HepG2 (cell line): ENCODE results near the gene IGSF11. TPM values are rescaled to one million over a fixed set of nuclear protein-coding genes. Genes with fewer than 3 reads are reported as not detected.

ENCODE experiments used
- ATAC-seq: fragments of 200-7000 bp; cut with Tn5 transposase; 3 replicates; pipeline ENCODE4 v1.9.1; 2020; ENCODE audit warnings: mild to moderate bottlenecking, moderate library complexity
- BruUV-seq: library from RNA; stranded (reverse); fragments of 400-500 nt; replicated peaks from 2 replicates; lab custom pipeline; 2021; lab: Mats Ljungman, UMichigan
- CTCF ChIA-PET: fragments of 300-600 bp; formaldehyde crosslinking; extraction: SDS; loops from one replicate; lab custom pipeline; 2021; ENCODE audit warnings: low total read pairs, inconsistent platforms, low intra/inter-chr PET ratio; lab: Yijun Ruan, JAX
- POLR2A ChIA-PET: fragments of 350-600 bp; sonication (Branson Sonifier 250); formaldehyde crosslinking; loops from one replicate; lab custom pipeline; 2020; ENCODE audit warnings: antibody characterized with exemption, inconsistent platforms; lab: Yijun Ruan, JAX
- DNase-seq: peaks from one replicate; pipeline ENCODE4 v3.0.0-alpha.2; 2015; ENCODE audit warnings: low spot score
- FAIRE-seq: peaks from 3 replicates; lab custom pipeline; 2011; peaks lifted over from hg19 to GRCh38; lab: Jason Lieb, UNC
- H2AFZ ChIP-seq: one replicate; pipeline ENCODE4 v1.6.1; 2011; ENCODE audit warnings: low read length, inconsistent platforms
- H3K27ac ChIP-seq: fragments of 300-600 bp; 3 replicates; pipeline ENCODE4 v1.8.0; 2011; ENCODE audit warnings: mixed run types, mild to moderate bottlenecking, mixed read lengths, low read length, inconsistent platforms; ENCODE audit not compliant: insufficient read depth; ENCODE audit errors: extremely low read length
- H3K27me3 ChIP-seq, 2 experiments: fragments of 200-600 bp in 1 of 2; 2 replicates in 1 of 2; 3 replicates in 1 of 2; pipeline versions ENCODE4 v1.6.0 to v1.8.0; 2011; ENCODE audit warnings: low read length in 2 of 2, mild to moderate bottlenecking in 2 of 2, moderate library complexity in 2 of 2, inconsistent platforms in 1 of 2; ENCODE audit not compliant: insufficient read depth in 2 of 2, control insufficient read depth in 1 of 2
- H3K36me3 ChIP-seq, 2 experiments: fragments of 200-600 bp in 1 of 2; replicated peaks in 1 of 2; 2 replicates in 1 of 2; 3 replicates in 1 of 2; pipeline versions ENCODE4 v1.5.1 to v1.8.0; 2011; ENCODE audit warnings: low read length in 2 of 2, inconsistent platforms in 1 of 2; ENCODE audit not compliant: insufficient read depth in 2 of 2, control insufficient read depth in 1 of 2
- H3K4me1 ChIP-seq: 2 replicates; pipeline ENCODE4 v1.5.1; 2012; ENCODE audit warnings: low read length, inconsistent platforms; ENCODE audit not compliant: insufficient read depth
- H3K4me2 ChIP-seq: 2 replicates; pipeline ENCODE4 v1.6.0; 2011; ENCODE audit warnings: low read depth, low read length, inconsistent platforms
- H3K4me3 ChIP-seq, 3 experiments: fragments of 200-600 bp in 1 of 3; sonication (generic), shearing (Covaris generic) in 1 of 3; replicated peaks in 1 of 3; 2 replicates each; pipeline ENCODE4 v1.5.1; 2011 to 2016; ENCODE audit warnings: low read length in 3 of 3, inconsistent platforms in 2 of 3, low read depth in 2 of 3, mild to moderate bottlenecking in 2 of 3, control low read depth in 1 of 3, mixed read lengths in 1 of 3; ENCODE audit not compliant: insufficient read depth in 1 of 3
- H3K79me2 ChIP-seq: one replicate; pipeline ENCODE4 v1.6.1; 2011; ENCODE audit warnings: low read length, inconsistent platforms; ENCODE audit not compliant: insufficient read depth
- H3K9ac ChIP-seq: 2 replicates; pipeline ENCODE4 v1.6.0; 2011; ENCODE audit warnings: mild to moderate bottlenecking, low read depth, low read length, inconsistent platforms; ENCODE audit not compliant: insufficient read depth
- H3K9me3 ChIP-seq: 2 replicates; pipeline ENCODE4 v1.5.1; 2012; ENCODE audit warnings: mild to moderate bottlenecking, low read length
- H4K20me1 ChIP-seq: 2 replicates; pipeline ENCODE4 v1.6.0; 2011; ENCODE audit warnings: inconsistent platforms, mild to moderate bottlenecking, low read length, moderate library complexity; ENCODE audit not compliant: insufficient read depth
- POLR2G ChIP-seq: fragments of 200-400 bp; formaldehyde crosslinking; IDR thresholded peaks from 2 replicates; pipeline ENCODE4 v1.6.1; 2018; ENCODE audit warnings: mild to moderate bottlenecking, low read depth, low read length, moderate library complexity
- PRDM10 ChIP-seq: sonication (generic); formaldehyde crosslinking; IDR thresholded peaks from 2 replicates; pipeline ENCODE4 v1.4.0; 2020; ENCODE audit warnings: low read depth, missing genetic modification reagents
- SP4 ChIP-seq: sonication (generic); formaldehyde crosslinking; IDR thresholded peaks from 2 replicates; pipeline ENCODE4 v1.8.1; 2023; ENCODE audit warnings: mild to moderate bottlenecking, missing genetic modification reagents
- ZMYM4 ChIP-seq: sonication (generic); formaldehyde crosslinking; IDR thresholded peaks from 2 replicates; pipeline ENCODE4 v1.8.1; 2023; ENCODE audit warnings: mild to moderate bottlenecking, missing genetic modification reagents
- ZNF124 ChIP-seq: sonication (generic); formaldehyde crosslinking; IDR thresholded peaks from 2 replicates; pipeline ENCODE4 v1.4.0; 2020; ENCODE audit warnings: missing genetic modification reagents
- ZNF407 ChIP-seq: sonication (generic); formaldehyde crosslinking; IDR thresholded peaks from one replicate; pipeline ENCODE4 v1.5.1; 2020; ENCODE audit warnings: mild to moderate bottlenecking, missing genetic modification reagents; ENCODE audit errors: not compliant biosample characterization
- WGBS: methylation state at CpG from one replicate; pipeline ENCODE4 v1.1.6; 2017; ENCODE audit warnings: low lambda C conversion rate; 5-methylcytosine and 5-hydroxymethylcytosine counted together
- in situ Hi-C: cut with HindIII; loops from 2 replicates; pipeline ENCODE4 v1.10.0; 2017; ENCODE audit warnings: low pct_unique_long_range_greater_than_20kb; ENCODE audit not compliant: extremely low pct_ligation_motif_present
- intact Hi-C: fragments of 100-400 bp; cut with micrococcal nuclease; formaldehyde crosslinking; loops from one replicate; pipeline ENCODE4 v1.10.0; 2022; ENCODE audit not compliant: unreplicated experiment
- polyA plus RNA-seq, 8 experiments: library from polyadenylated mRNA; depleted of rRNA in 3 of 8; stranded (reverse) in 7 of 8; unstranded in 1 of 8; fragments of >200 nt; fragmentation: Illumina TruSeq in 4 of 8; extraction: Trizol in 4 of 8; gene quantifications; 2 replicates each; pipeline versions ENCODE4 v1.2.1 to v1.2.3, GENCODE V29; 2011 to 2016; ENCODE audit warnings: low read depth in 4 of 8, missing spikeins in 1 of 8, mixed read lengths in 1 of 8; ENCODE audit not compliant: insufficient read depth in 1 of 8
- total RNA-seq, 5 experiments: library from RNA; depleted of rRNA; stranded (reverse); fragments of >200 nt; fragmentation: Illumina TruSeq; extraction: Trizol; gene quantifications; 2 replicates each; pipeline ENCODE4 v1.2.3, GENCODE V29; 2016; ENCODE audit warnings: low read depth in 1 of 5
- TF ChIP-seq, protein P1 (sequence below): sonication (generic); formaldehyde crosslinking; IDR thresholded peaks from 2 replicates; pipeline ENCODE4; 2020; ENCODE audit warnings: missing genetic modification reagents, mild to moderate bottlenecking, borderline replicate concordance

The IGSF11 gene
- total and polyA plus RNA-seq, 2 of the 13 experiments (the other 11 are each of a cell fraction or from before 2014, with no cell fraction given), result not detected

GRCh38 chr3:118900737-118901525 lies 133.7 kb downstream of the IGSF11 start:
- Histone ChIP-seq H2AFZ (no peak overlapping the region), H3K27ac (no peak overlapping the region), H4K20me1 (no peaks in the 10 kb centered on the region), H3K4me2 (no peak overlapping the region), H3K9me3 (no peaks in the 10 kb centered on the region), H3K79me2 (no peaks in the 10 kb centered on the region), H3K27me3 (no peaks in the 10 kb centered on the region), H3K4me1 (no peaks in the 10 kb centered on the region), H3K9ac (no peak overlapping the region), H3K4me3 (no peak overlapping the region), H3K36me3 (no peaks in the 10 kb centered on the region)
- ATAC-seq (no peak), DNase-seq (no peak), FAIRE-seq (no peak)
- intact Hi-C loops, result no loop called here
- BruUV-seq, result no TSS peak
- in situ Hi-C loops, result no loop called here
- CTCF ChIA-PET, result no interaction called here
- WGBS, result under 1% methylated on average over 4 of the region's 4 CpGs
- POLR2A ChIA-PET, result no interaction called here
- TF ChIP-seq PRDM10, result no peak
- TF ChIP-seq SP4 (CRISPR knock-in tag), result no peak
- TF ChIP-seq ZMYM4 (CRISPR knock-in tag), result no peak
- TF ChIP-seq, protein P1, sequence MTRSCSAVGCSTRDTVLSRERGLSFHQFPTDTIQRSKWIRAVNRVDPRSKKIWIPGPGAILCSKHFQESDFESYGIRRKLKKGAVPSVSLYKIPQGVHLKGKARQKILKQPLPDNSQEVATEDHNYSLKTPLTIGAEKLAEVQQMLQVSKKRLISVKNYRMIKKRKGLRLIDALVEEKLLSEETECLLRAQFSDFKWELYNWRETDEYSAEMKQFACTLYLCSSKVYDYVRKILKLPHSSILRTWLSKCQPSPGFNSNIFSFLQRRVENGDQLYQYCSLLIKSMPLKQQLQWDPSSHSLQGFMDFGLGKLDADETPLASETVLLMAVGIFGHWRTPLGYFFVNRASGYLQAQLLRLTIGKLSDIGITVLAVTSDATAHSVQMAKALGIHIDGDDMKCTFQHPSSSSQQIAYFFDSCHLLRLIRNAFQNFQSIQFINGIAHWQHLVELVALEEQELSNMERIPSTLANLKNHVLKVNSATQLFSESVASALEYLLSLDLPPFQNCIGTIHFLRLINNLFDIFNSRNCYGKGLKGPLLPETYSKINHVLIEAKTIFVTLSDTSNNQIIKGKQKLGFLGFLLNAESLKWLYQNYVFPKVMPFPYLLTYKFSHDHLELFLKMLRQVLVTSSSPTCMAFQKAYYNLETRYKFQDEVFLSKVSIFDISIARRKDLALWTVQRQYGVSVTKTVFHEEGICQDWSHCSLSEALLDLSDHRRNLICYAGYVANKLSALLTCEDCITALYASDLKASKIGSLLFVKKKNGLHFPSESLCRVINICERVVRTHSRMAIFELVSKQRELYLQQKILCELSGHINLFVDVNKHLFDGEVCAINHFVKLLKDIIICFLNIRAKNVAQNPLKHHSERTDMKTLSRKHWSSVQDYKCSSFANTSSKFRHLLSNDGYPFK (CRISPR knock-in tag), result no peak
- no peak for TF ChIP-seq ZNF407
- TF ChIP-seq ZNF124 (CRISPR knock-in tag), result no peak
- no peak for TF ChIP-seq POLR2G
